Kidney (tissue), 14 donors: Measurements from ENCODE around the gene CACNA1H. TPM values are rescaled to one million over a fixed set of nuclear protein-coding genes. Genes with fewer than 3 reads are reported as not detected.

Experiments used
- DNase-seq, 5 donors: peaks; one replicate each; pipeline ENCODE4 v3.0.0-alpha.2; 2013 to 2020
- FAIRE-seq: peaks from 2 replicates; lab custom pipeline; 2012; peaks lifted over from hg19 to GRCh38; lab: Jason Lieb, UNC
- H3K27ac ChIP-seq, 2 donors: one replicate each; pipeline ENCODE4 v1.7.0; 2013; ENCODE audit warnings: low read depth in 2 of 2, low read length in 2 of 2, inconsistent platforms in 1 of 2
- H3K27me3 ChIP-seq: one replicate; pipeline ENCODE4 v1.7.1; 2013; ENCODE audit warnings: low read length, inconsistent platforms; ENCODE audit not compliant: control insufficient read depth, insufficient read depth
- H3K36me3 ChIP-seq, 3 donors: one replicate each; pipeline versions ENCODE4 v1.7.0 to v1.7.1; 2013; ENCODE audit warnings: low read length in 3 of 3, control low read depth in 1 of 3, inconsistent platforms in 1 of 3; ENCODE audit not compliant: insufficient read depth in 3 of 3, control insufficient read depth in 2 of 3
- H3K4me1 ChIP-seq, 3 donors: one replicate each; pipeline versions ENCODE4 v1.7.0 to v1.7.1; 2013; ENCODE audit warnings: low read length in 3 of 3, inconsistent platforms in 1 of 3, low read depth in 1 of 3; ENCODE audit not compliant: control insufficient read depth in 2 of 3, insufficient read depth in 2 of 3
- H3K4me3 ChIP-seq, 3 donors: one replicate each; pipeline versions ENCODE4 v1.7.0 to v1.8.1; 2013; ENCODE audit warnings: low read length in 3 of 3, control low read depth in 1 of 3, inconsistent platforms in 1 of 3
- H3K9ac ChIP-seq, 3 donors: one replicate each; pipeline versions ENCODE4 v1.7.0 to v1.7.1; 2013; ENCODE audit warnings: low read length in 3 of 3, control low read depth in 1 of 3, inconsistent platforms in 1 of 3
- H3K9me3 ChIP-seq, 3 donors: one replicate each; pipeline versions ENCODE4 v1.7.0 to v1.7.1; 2013; ENCODE audit warnings: low read length in 3 of 3, control low read depth in 1 of 3, inconsistent platforms in 1 of 3; ENCODE audit not compliant: control insufficient read depth in 2 of 3, insufficient read depth in 1 of 3
- CTCF ChIP-seq: IDR thresholded peaks from 3 replicates; pipeline ENCODE4 v1.5.1; 2012; ENCODE audit warnings: mild to moderate bottlenecking, moderate library complexity, borderline replicate concordance; ENCODE audit not compliant: insufficient read depth; ENCODE audit errors: extremely low read depth
- intact Hi-C: fragments of 100-400 bp; cut with DNase I; formaldehyde crosslinking; loops from one replicate; pipeline ENCODE4 v1.11.1; 2022
- polyA plus RNA-seq: library from polyadenylated mRNA; stranded (reverse); fragments of 350-450 nt; fragmentation: Illumina TruSeq; extraction: RNeasy Lipid Tissue Mini Kit (QIAGEN cat#74804); gene quantifications from one replicate; pipeline ENCODE4 v1.2.3, GENCODE V29; 2014; ENCODE audit warnings: low read depth, low replicate concordance; ENCODE audit not compliant: insufficient read depth
- total RNA-seq: library from RNA; stranded (reverse); fragmentation: NEBNext Ultra II Directional; extraction: Animal tissue kit (Norgen Biotek cat#: 25700); gene quantifications from one replicate; pipeline ENCODE4 v1.2.1, GENCODE V29; 2021
- donor health status: control.
- donor health status: control.
- donor health status: control.
- donor health status: control.
- donor health status: control.
- donor health status: DM: yes; HTN: yes; CAD: no.
- donor health status: Normal renal cell carcinoma (clear cell type).

CACNA1H gene
- total and polyA plus RNA-seq, 2 donors from 2014 or later, result 6.4 to 20.6 TPM

- intact Hi-C loops, result no loop called here
Observed at GRCh38 chr16:1192384-1193073, 39.6 kb downstream of the CACNA1H start.

GRCh38 chr16:1193143-1193824 lies 40.4 kb downstream of the CACNA1H start:
- Histone ChIP-seq H3K9me3 (no peaks in the 10 kb centered on the region), H3K4me1 (peaks cover 0 to 21% (median 9%) of the 10 kb centered on the region in 3 donors), H3K4me3 (no peak overlapping the region), H3K36me3 (no peaks in the 10 kb centered on the region), H3K27ac (peak overlapping the region; percentile 13 to 26), H3K9ac (peak overlapping the region in 1 of 3 donors; percentile 19), H3K27me3 (no peaks in the 10 kb centered on the region)
- FAIRE-seq (no peak), DNase-seq (peak in 3 of 5 donors; percentile 40 to 60 (median 50))
- intact Hi-C loops, result no loop called here
- TF ChIP-seq CTCF, result peak; percentile 16

More at GRCh38 chr16:1192384-1193073, 39.6 kb downstream of the CACNA1H start:
- Histone ChIP-seq H3K27me3 (no peaks in the 10 kb centered on the region), H3K36me3 (no peaks in the 10 kb centered on the region), H3K27ac (peak overlapping the region; percentile 13 to 26), H3K9ac (peak overlapping the region in 1 of 3 donors; percentile 19), H3K4me3 (no peak overlapping the region), H3K9me3 (no peaks in the 10 kb centered on the region), H3K4me1 (peaks cover 0 to 21% (median 9%) of the 10 kb centered on the region in 3 donors)
- FAIRE-seq (no peak), DNase-seq (no peak)
- no peak for TF ChIP-seq CTCF

- Histone ChIP-seq H3K4me1 (peaks cover 0 to 21% (median 9%) of the 10 kb centered on the region in 3 donors), H3K9me3 (no peaks in the 10 kb centered on the region), H3K27me3 (no peaks in the 10 kb centered on the region), H3K27ac (peak overlapping the region in 1 of 2 donors; percentile 26), H3K36me3 (no peaks in the 10 kb centered on the region), H3K4me3 (no peak overlapping the region), H3K9ac (peak overlapping the region in 1 of 3 donors; percentile 7)
- no peak for DNase-seq
- no peak for TF ChIP-seq CTCF
- FAIRE-seq, result no peak
- intact Hi-C loops, result no loop called here
Observed at GRCh38 chr16:1193825-1194581, 41.1 kb downstream of the CACNA1H start.
